Measurements from ENCODE around the gene CEACAM6.
"Not testable (repeated sequence)": the region's sequence is repeated elsewhere in the genome, so short reads cannot be mapped to it uniquely, and the experiment has no call there.

The CEACAM6 gene

DNA sequence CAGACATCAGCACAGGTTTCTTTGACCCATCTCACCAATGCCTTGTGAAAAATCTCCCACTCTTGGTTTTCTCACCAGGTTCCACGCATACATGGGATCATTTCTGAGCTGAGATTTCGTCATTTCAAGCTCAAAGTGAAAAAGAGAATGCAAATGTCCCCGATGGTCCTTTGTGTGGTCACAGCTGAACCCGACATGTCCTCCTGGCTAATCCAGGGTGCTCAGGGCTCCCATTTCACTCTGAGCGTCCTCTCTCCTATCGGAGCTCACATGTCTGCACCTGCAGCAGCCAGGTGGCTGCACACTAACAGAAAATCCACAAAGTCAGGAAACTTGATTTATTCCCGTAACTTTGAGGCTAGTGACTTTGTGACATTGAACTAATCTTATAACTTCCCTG, 31.7 kb downstream of the CEACAM6 start:
- Histone ChIP-seq H3K4me3 (ENCODE audit: low read depth in 1 of 2, low read length in 2 of 2) (no peak overlapping the region), H2AFZ (ENCODE audit: low read depth, low read length) (no peak overlapping the region), H4K20me1 (ENCODE audit: insufficient read depth, low read length) (no peaks in the 10 kb centered on the region), H3K27ac (ENCODE audit: low read length) (no peak overlapping the region), H3K79me2 (ENCODE audit: insufficient read depth, low read length) (no peaks in the 10 kb centered on the region), H3K9ac (ENCODE audit: low read depth, low read length) (no peak overlapping the region), H3K36me3 (ENCODE audit: insufficient read depth, low read length) (no peaks in the 10 kb centered on the region), H3K9me3 (ENCODE audit: insufficient read depth, low read length, severe bottlenecking) (no peaks in the 10 kb centered on the region), H3K27me3 (ENCODE audit: insufficient read depth, low read length, poor library complexity) (peaks cover 12% of the 10 kb centered on the region), H3K4me2 (ENCODE audit: insufficient read depth, low read length) (no peak overlapping the region), H3K4me1 (ENCODE audit: insufficient read depth, low read length) (no peaks in the 10 kb centered on the region)
- DNase-seq (no peak), ATAC-seq (ENCODE audit: insufficient read depth, low read depth) (no peak)
- no peak for TF ChIP-seq EZH2 (IDR thresholded peaks at IDR 0.05; ENCODE audit: borderline replicate concordance, low read depth, low read length, severe bottlenecking)
- TF ChIP-seq, protein P1, sequence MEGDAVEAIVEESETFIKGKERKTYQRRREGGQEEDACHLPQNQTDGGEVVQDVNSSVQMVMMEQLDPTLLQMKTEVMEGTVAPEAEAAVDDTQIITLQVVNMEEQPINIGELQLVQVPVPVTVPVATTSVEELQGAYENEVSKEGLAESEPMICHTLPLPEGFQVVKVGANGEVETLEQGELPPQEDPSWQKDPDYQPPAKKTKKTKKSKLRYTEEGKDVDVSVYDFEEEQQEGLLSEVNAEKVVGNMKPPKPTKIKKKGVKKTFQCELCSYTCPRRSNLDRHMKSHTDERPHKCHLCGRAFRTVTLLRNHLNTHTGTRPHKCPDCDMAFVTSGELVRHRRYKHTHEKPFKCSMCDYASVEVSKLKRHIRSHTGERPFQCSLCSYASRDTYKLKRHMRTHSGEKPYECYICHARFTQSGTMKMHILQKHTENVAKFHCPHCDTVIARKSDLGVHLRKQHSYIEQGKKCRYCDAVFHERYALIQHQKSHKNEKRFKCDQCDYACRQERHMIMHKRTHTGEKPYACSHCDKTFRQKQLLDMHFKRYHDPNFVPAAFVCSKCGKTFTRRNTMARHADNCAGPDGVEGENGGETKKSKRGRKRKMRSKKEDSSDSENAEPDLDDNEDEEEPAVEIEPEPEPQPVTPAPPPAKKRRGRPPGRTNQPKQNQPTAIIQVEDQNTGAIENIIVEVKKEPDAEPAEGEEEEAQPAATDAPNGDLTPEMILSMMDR (IDR thresholded peaks at IDR 0.05; ENCODE audit: borderline replicate concordance, extremely low read depth, low read length, poor library complexity, severe bottlenecking), result no peak

- H3K4me2 ChIP-seq (ENCODE audit: insufficient read depth, low read length); H3K9me3 ChIP-seq (ENCODE audit: insufficient read depth, low read length, severe bottlenecking); H2AFZ ChIP-seq (ENCODE audit: low read depth, low read length); H3K4me1 ChIP-seq (ENCODE audit: insufficient read depth, low read length); ATAC-seq (ENCODE audit: insufficient read depth, low read depth); H3K79me2 ChIP-seq (ENCODE audit: insufficient read depth, low read length); H3K27ac ChIP-seq (ENCODE audit: low read length); DNase-seq; H3K9ac ChIP-seq (ENCODE audit: low read depth, low read length); H4K20me1 ChIP-seq (ENCODE audit: insufficient read depth, low read length); H3K36me3 ChIP-seq (ENCODE audit: insufficient read depth, low read length); H3K4me3 ChIP-seq (ENCODE audit: low read depth in 1 of 2, low read length in 2 of 2): not testable (repeated sequence)
- H3K27me3 ChIP-seq (ENCODE audit: insufficient read depth, low read length, poor library complexity), result peaks cover 17% of the 10 kb centered on the region
These were observed 33.2 kb downstream of the CEACAM6 start for GRCh38 chr19:41788518-41788917.

- H3K4me3 ChIP-seq (ENCODE audit: low read depth in 1 of 2, low read length in 2 of 2); DNase-seq; H4K20me1 ChIP-seq (ENCODE audit: insufficient read depth, low read length); H3K36me3 ChIP-seq (ENCODE audit: insufficient read depth, low read length); H3K79me2 ChIP-seq (ENCODE audit: insufficient read depth, low read length); H3K4me2 ChIP-seq (ENCODE audit: insufficient read depth, low read length); ATAC-seq (ENCODE audit: insufficient read depth, low read depth); H2AFZ ChIP-seq (ENCODE audit: low read depth, low read length); H3K9me3 ChIP-seq (ENCODE audit: insufficient read depth, low read length, severe bottlenecking); H3K4me1 ChIP-seq (ENCODE audit: insufficient read depth, low read length); H3K9ac ChIP-seq (ENCODE audit: low read depth, low read length); H3K27ac ChIP-seq (ENCODE audit: low read length): not testable (repeated sequence)
- H3K27me3 ChIP-seq (ENCODE audit: insufficient read depth, low read length, poor library complexity), result peaks cover 17% of the 10 kb centered on the region
These were observed 33.7 kb downstream of the CEACAM6 start for GRCh38 chr19:41789053-41789452.

DNA sequence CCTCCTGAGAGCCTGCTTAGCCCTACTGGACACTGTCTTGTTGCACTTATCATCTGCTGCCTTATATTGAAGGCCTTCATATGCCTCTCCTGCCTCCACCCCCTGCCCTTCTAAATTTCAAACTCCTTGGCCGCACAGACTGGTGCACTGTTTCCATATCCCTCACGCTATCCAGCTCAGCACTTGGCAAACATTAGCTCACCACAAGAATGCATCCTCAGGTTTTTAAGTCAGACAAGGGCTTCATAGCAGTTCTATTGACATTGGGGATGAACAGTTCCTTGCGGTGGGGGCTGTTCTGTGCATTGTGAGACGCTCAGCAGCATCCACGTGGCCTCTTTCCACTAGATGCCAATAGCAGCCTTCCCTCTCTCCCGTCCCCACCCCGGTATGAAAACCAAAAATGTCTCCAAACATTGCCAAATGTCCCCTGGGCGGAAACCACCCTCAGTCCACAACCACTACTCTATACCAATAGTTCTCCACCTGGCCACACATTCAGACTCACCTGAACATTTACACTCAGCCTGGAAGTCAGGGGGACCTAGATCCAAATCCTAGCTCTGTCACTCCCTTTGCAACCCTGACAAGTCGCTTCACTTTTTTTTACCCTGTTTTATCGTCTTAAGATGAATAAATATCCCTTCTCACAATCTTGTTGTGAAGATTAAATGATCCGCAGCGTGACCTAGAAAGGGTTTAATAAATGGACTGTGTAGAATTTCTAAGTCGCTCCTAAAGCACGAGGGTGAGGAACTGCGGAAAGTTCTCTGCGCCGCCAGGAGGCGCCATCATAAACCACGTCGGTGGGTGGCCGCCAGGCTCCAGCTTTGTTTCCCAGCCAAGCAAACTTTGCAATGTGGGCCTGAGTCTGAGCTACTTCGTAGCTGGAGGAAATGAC, 37.4 kb downstream of the CEACAM6 start:
- peaks cover 16% of the 10 kb centered on the region for H3K27me3 ChIP-seq (ENCODE audit: insufficient read depth, low read length, poor library complexity)
- TF ChIP-seq EZH2 (IDR thresholded peaks at IDR 0.05; ENCODE audit: borderline replicate concordance, low read depth, low read length, severe bottlenecking), result no peak
- TF ChIP-seq, protein P1 (IDR thresholded peaks at IDR 0.05; ENCODE audit: borderline replicate concordance, extremely low read depth, low read length, poor library complexity, severe bottlenecking), result peak; percentile 80
- ATAC-seq (ENCODE audit: insufficient read depth, low read depth), result peak; percentile 73
- H3K79me2 ChIP-seq (ENCODE audit: insufficient read depth, low read length), result no peaks in the 10 kb centered on the region
- no peak overlapping the region for H3K4me3 ChIP-seq (ENCODE audit: low read depth in 1 of 2, low read length in 2 of 2)
- H3K4me1 ChIP-seq (ENCODE audit: insufficient read depth, low read length), result no peaks in the 10 kb centered on the region
- no peaks in the 10 kb centered on the region for H3K9me3 ChIP-seq (ENCODE audit: insufficient read depth, low read length, severe bottlenecking)
- H2AFZ ChIP-seq (ENCODE audit: low read depth, low read length), result no peak overlapping the region
- peak; percentile 54 for DNase-seq
- no peak overlapping the region for H3K4me2 ChIP-seq (ENCODE audit: insufficient read depth, low read length)
- H3K27ac ChIP-seq (ENCODE audit: low read length), result no peak overlapping the region
- H3K36me3 ChIP-seq (ENCODE audit: insufficient read depth, low read length), result no peaks in the 10 kb centered on the region
- no peaks in the 10 kb centered on the region for H4K20me1 ChIP-seq (ENCODE audit: insufficient read depth, low read length)
- H3K9ac ChIP-seq (ENCODE audit: low read depth, low read length), result no peak overlapping the region

Measured in DND-41 (cell line).